Caco-2 (cell line): ENCODE measurements around the gene MCC. TPM values are rescaled to one million over a fixed set of nuclear protein-coding genes. Genes with fewer than 3 reads are reported as not detected.

ENCODE experiments used
- BruUV-seq: library from RNA; stranded (reverse); fragments of 400-500 nt; replicated peaks from 2 replicates; lab custom pipeline; 2021; lab: Mats Ljungman, UMichigan
- CTCF ChIA-PET: fragments of 300-600 bp; sonication (Branson Sonifier 250); formaldehyde crosslinking; loops from one replicate; lab custom pipeline; 2022; ENCODE audit warnings: antibody characterized with exemption; lab: Charles Lee
- POLR2A ChIA-PET: fragments of 300-600 bp; sonication (Branson Sonifier 250); formaldehyde crosslinking; loops from one replicate; lab custom pipeline; 2022; ENCODE audit warnings: antibody characterized with exemption; lab: Charles Lee
- DNase-seq, 2 experiments: peaks; one replicate each; pipeline versions ENCODE4 v3.0.0 to v3.0.0-alpha.2; 2020 to 2022
- H3K27me3 ChIP-seq: replicated peaks from 2 replicates; pipeline ENCODE4 v1.6.0; 2011; ENCODE audit warnings: low read length; ENCODE audit not compliant: control insufficient read depth, insufficient read depth
- H3K36me3 ChIP-seq: 2 replicates; pipeline ENCODE4 v1.5.1; 2011; ENCODE audit warnings: low read length; ENCODE audit not compliant: control insufficient read depth, insufficient read depth
- H3K4me1 ChIP-seq: fragments of 250-450 bp; sonication (Bioruptor Pico); 2 replicates; pipeline ENCODE4 v1.5.1; 2020; ENCODE audit warnings: mild to moderate bottlenecking
- H3K4me3 ChIP-seq: 2 replicates; pipeline ENCODE4 v1.5.1; 2011; ENCODE audit warnings: low read depth, mild to moderate bottlenecking, control low read depth, low read length
- H3K9me3 ChIP-seq: fragments of 250-450 bp; sonication (Bioruptor Pico); 2 replicates; pipeline ENCODE4 v1.5.1; 2020; ENCODE audit warnings: mild to moderate bottlenecking, moderate library complexity
- H3K27ac Mint-ChIP-seq: one replicate; pipeline ENCODE4 v1.8.0; 2022; ENCODE audit warnings: mixed read lengths; ENCODE audit not compliant: unreplicated experiment
- H3K27me3 Mint-ChIP-seq: one replicate; pipeline ENCODE4 v1.8.0; 2022; ENCODE audit warnings: mixed read lengths; ENCODE audit not compliant: insufficient read depth, unreplicated experiment
- H3K36me3 Mint-ChIP-seq: one replicate; pipeline ENCODE4 v1.8.0; 2022; ENCODE audit warnings: mild to moderate bottlenecking, mixed read lengths; ENCODE audit not compliant: insufficient read depth, unreplicated experiment
- H3K4me1 Mint-ChIP-seq: one replicate; pipeline ENCODE4 v1.8.0; 2022; ENCODE audit warnings: low read depth, mixed read lengths; ENCODE audit not compliant: unreplicated experiment
- H3K4me3 Mint-ChIP-seq: one replicate; pipeline ENCODE4 v1.8.0; 2022; ENCODE audit warnings: mild to moderate bottlenecking, moderate library complexity, mixed read lengths; ENCODE audit not compliant: unreplicated experiment
- H3K9me3 Mint-ChIP-seq: one replicate; pipeline ENCODE4 v1.8.0; 2022; ENCODE audit warnings: mixed read lengths; ENCODE audit not compliant: unreplicated experiment
- CTCF ChIP-seq, 2 experiments: fragments of 200-600 bp in 1 of 2; IDR thresholded peaks; 1 replicate in 1 of 2; 2 replicates in 1 of 2; pipeline versions ENCODE4 v1.5.1 to v1.8.0; 2011 to 2022; ENCODE audit warnings: antibody characterized with exemption in 1 of 2, control low read depth in 1 of 2, inconsistent platforms in 1 of 2, low read depth in 1 of 2, low read length in 1 of 2, mild to moderate bottlenecking in 1 of 2, moderate library complexity in 1 of 2; ENCODE audit not compliant: insufficient read depth in 1 of 2, severe bottlenecking in 1 of 2, unreplicated experiment in 1 of 2
- intact Hi-C: fragments of 100-400 bp; cut with micrococcal nuclease; formaldehyde crosslinking; loops from one replicate; pipeline ENCODE4 v1.10.0; 2022; ENCODE audit not compliant: unreplicated experiment
- total RNA-seq: library from RNA; stranded (reverse); gene quantifications from 2 replicates; pipeline ENCODE4 v1.2.3, GENCODE V29; 2022

The MCC gene
- total RNA-seq, 1 experiment from 2014 or later, result 0.09 TPM

- TF ChIP-seq CTCF (IDR thresholded peaks at IDR 0.05; ENCODE audit: insufficient read depth in 1 of 2, low read depth in 1 of 2, low read length in 1 of 2, severe bottlenecking in 1 of 2, unreplicated experiment in 1 of 2), result no peak
- Mint-ChIP-seq H3K27me3 (no peaks in the 10 kb centered on the region), H3K4me1 (peaks cover 6% of the 10 kb centered on the region), H3K4me3 (no peak overlapping the region), H3K36me3 (peaks cover 15% of the 10 kb centered on the region), H3K9me3 (no peaks in the 10 kb centered on the region), H3K27ac (no peak overlapping the region)
- ChIA-PET CTCF (no interaction called here), POLR2A (no interaction called here)
- no peaks in the 10 kb centered on the region for H3K9me3 ChIP-seq
- no peak for DNase-seq
- H3K4me1 ChIP-seq, result no peaks in the 10 kb centered on the region
- no peaks in the 10 kb centered on the region; the same call in 1 of the 2 replicates for H3K36me3 ChIP-seq
- no peak overlapping the region for H3K4me3 ChIP-seq
- H3K27me3 ChIP-seq, result no peaks in the 10 kb centered on the region
- intact Hi-C loops, result no loop called here
- BruUV-seq, result no TSS peak
Measured at GRCh38 chr5:113518884-113519283, 30.6 kb upstream of the MCC start.

GRCh38 chr5:113514289-113514635 lies 26.0 kb upstream of the MCC start:
- H3K9me3 ChIP-seq, result no peaks in the 10 kb centered on the region
- no peaks in the 10 kb centered on the region for H3K4me1 ChIP-seq
- peaks cover 7% of the 10 kb centered on the region for H3K27me3 Mint-ChIP-seq
- intact Hi-C loops, result loop anchor here (5.0 kb wide), 1 partner anchor 93 kb away; no protein-coding TSS in a partner anchor
- H3K4me1 Mint-ChIP-seq, result peaks cover 6% of the 10 kb centered on the region
- H3K36me3 Mint-ChIP-seq, result peaks cover 15% of the 10 kb centered on the region
- no TSS peak for BruUV-seq
- H3K9me3 Mint-ChIP-seq, result no peaks in the 10 kb centered on the region
- H3K27ac Mint-ChIP-seq, result peak overlapping the region; percentile 16
- TF ChIP-seq CTCF (IDR thresholded peaks at IDR 0.05; ENCODE audit: insufficient read depth in 1 of 2, low read depth in 1 of 2, low read length in 1 of 2, severe bottlenecking in 1 of 2, unreplicated experiment in 1 of 2), result no peak
- H3K27me3 ChIP-seq, result no peaks in the 10 kb centered on the region
- no peaks in the 10 kb centered on the region; the same call in 1 of the 2 replicates for H3K36me3 ChIP-seq
- DNase-seq, result no peak
- ChIA-PET POLR2A (no interaction called here), CTCF (no interaction called here)
- H3K4me3 ChIP-seq, result peak overlapping the region; percentile 78
- H3K4me3 Mint-ChIP-seq, result peak overlapping the region; percentile 80

- CTCF ChIA-PET, result no interaction called here
Measured at GRCh38 chr5:113513384-113514288, 25.4 kb upstream of the MCC start, which contains the start of gene YTHDC2. TSS of gene YTHDC2 (plus strand) at chr5:113513694. CDS start at chr5:113513896, 202 bp downstream.

More at GRCh38 chr5:113513384-113514288, 25.4 kb upstream of the MCC start, which contains the start of gene YTHDC2:
- Mint-ChIP-seq H3K36me3 (peaks cover 11% of the 10 kb centered on the region), H3K27ac (peak within 1 kb of the TSS; percentile 16), H3K4me1 (peaks cover 6% of the 10 kb centered on the region), H3K4me3 (peak within 1 kb of the TSS; percentile 80), H3K9me3 (no peaks in the 10 kb centered on the region), H3K27me3 (peaks cover 7% of the 10 kb centered on the region)
- DNase-seq, result peak; percentile 88 to 90
- POLR2A ChIA-PET, result no interaction called here
- TF ChIP-seq CTCF (IDR thresholded peaks at IDR 0.05; ENCODE audit: insufficient read depth in 1 of 2, low read depth in 1 of 2, low read length in 1 of 2, severe bottlenecking in 1 of 2, unreplicated experiment in 1 of 2), result peak in 1 of 2 experiments; percentile 17
- Histone ChIP-seq H3K9me3 (no peaks in the 10 kb centered on the region), H3K36me3 (no peaks in the 10 kb centered on the region; the same call in 1 of the 2 replicates), H3K27me3 (no peaks in the 10 kb centered on the region), H3K4me3 (peak within 1 kb of the TSS; percentile 78), H3K4me1 (no peaks in the 10 kb centered on the region)
- intact Hi-C loops, result loop anchor here (1.0 to 5.0 kb wide), 5 partner anchors 66 to 517 kb away; no protein-coding TSS in a partner anchor
- no TSS peak for BruUV-seq
